HG03571 (cell line): ENCODE data around the gene TRIP13.
"Not testable (repeated sequence)": the region's sequence is repeated elsewhere in the genome, so short reads cannot be mapped to it uniquely, and the experiment has no call there.

ENCODE experiments used
- ATAC-seq: cut with Tn5 transposase; IDR thresholded peaks from one replicate; pipeline ENCODE4 v1.9.1; 2021; ENCODE audit not compliant: unreplicated experiment

The TRIP13 gene, protein sequence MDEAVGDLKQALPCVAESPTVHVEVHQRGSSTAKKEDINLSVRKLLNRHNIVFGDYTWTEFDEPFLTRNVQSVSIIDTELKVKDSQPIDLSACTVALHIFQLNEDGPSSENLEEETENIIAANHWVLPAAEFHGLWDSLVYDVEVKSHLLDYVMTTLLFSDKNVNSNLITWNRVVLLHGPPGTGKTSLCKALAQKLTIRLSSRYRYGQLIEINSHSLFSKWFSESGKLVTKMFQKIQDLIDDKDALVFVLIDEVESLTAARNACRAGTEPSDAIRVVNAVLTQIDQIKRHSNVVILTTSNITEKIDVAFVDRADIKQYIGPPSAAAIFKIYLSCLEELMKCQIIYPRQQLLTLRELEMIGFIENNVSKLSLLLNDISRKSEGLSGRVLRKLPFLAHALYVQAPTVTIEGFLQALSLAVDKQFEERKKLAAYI

DNA sequence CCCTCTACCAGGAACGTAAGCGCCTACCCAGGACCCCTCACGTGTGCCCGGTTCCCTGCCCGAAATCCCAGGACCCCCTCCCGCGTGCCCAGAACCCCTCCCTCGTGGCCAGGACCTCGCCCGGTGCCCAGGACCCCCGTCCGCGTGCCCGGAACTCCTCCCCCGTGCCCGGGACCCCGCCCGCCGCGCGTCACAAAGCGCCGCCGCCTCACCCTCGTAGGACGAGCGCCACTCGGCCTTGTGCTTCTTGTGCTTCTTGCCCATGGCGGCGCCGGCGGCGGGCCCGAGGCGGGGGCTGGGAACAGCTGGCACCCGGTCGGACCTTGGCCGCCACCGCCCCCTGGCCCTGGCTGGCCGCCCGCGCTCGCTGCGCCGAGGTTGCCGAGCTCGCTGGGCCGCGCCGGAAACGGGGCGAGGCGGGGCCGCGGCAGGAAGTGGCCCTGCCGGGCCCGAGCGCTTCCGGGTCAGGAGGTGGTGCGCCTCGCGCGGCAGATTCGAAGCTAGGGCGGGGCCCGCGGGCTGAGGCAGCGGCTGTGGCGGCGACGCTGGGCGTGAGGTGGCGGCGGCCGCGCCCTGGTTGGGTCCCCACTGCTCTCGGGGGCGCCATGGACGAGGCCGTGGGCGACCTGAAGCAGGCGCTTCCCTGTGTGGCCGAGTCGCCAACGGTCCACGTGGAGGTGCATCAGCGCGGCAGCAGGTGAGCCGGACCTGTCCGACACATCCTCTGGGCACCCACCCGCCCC lies at the start of gene TRIP13, which contains the start of gene BRD9:
TRIP13 (plus strand) TSS at position 491 of the 743 bp plus-strand sequence; CDS start at position 606, 115 bp downstream.
BRD9 (minus strand) TSS at position 408 of the 743 bp plus-strand sequence; CDS start at position 264, 144 bp downstream.
- peak; percentile 95 for ATAC-seq

- ATAC-seq = not testable (repeated sequence)
Measured at GRCh38 chr5:843371-843770, 49.3 kb upstream of the TRIP13 start.

- not testable (repeated sequence) for ATAC-seq
Measured at GRCh38 chr5:843926-844325, 48.8 kb upstream of the TRIP13 start.

DNA sequence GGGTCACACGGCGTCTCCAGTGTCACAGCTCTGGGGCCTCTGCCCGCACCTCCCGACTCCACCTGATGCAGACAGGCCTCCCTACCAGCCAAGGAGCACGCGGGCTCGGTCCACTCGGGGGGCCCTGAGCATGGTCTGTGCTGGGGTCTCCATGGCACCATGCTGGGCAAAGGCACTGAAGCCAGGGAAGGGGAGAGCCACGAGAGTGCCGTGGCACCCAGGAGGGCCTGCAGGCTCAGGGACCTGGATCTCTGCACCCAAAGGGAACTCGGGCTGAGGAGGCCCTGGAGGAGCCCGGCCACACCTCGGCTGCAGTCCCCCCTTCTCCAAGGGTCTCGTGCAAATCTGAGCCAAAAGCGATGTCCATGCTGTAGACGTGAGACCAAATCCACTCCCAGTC lies 48.3 kb upstream of the TRIP13 start:
- ATAC-seq = not testable (repeated sequence)

DNA sequence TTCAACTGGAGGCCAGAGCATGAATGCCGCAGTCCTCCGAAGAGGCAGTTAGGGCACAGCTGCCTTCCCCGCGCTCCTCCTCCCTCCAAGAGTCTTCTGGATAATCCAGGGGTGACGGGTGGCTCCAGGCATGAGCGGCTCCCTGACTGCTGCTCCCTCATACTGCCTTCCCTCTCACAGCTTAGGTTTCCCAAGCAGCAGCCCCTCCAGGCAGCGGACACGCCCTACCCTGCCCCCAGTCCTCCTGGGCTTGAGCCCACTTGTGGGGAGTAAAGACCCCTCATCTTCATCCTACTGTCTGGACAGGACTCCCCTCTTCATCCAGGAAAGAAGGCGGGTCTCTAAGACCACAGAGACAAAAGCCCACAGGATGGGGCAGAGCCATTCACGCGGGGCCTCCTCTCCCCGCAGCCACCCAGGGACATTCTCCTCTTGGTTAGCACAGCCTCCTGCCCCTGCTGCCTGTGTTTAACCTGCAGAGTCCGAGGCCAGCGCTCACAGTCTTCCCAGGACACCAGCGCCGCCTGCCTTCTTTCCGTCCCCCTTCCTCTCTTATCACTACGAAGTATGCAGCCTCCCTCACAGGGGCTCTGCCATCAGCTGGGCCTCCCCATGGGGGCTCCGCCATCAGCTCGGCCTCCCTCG lies 47.5 kb upstream of the TRIP13 start:
- not testable (repeated sequence) for ATAC-seq

DNA sequence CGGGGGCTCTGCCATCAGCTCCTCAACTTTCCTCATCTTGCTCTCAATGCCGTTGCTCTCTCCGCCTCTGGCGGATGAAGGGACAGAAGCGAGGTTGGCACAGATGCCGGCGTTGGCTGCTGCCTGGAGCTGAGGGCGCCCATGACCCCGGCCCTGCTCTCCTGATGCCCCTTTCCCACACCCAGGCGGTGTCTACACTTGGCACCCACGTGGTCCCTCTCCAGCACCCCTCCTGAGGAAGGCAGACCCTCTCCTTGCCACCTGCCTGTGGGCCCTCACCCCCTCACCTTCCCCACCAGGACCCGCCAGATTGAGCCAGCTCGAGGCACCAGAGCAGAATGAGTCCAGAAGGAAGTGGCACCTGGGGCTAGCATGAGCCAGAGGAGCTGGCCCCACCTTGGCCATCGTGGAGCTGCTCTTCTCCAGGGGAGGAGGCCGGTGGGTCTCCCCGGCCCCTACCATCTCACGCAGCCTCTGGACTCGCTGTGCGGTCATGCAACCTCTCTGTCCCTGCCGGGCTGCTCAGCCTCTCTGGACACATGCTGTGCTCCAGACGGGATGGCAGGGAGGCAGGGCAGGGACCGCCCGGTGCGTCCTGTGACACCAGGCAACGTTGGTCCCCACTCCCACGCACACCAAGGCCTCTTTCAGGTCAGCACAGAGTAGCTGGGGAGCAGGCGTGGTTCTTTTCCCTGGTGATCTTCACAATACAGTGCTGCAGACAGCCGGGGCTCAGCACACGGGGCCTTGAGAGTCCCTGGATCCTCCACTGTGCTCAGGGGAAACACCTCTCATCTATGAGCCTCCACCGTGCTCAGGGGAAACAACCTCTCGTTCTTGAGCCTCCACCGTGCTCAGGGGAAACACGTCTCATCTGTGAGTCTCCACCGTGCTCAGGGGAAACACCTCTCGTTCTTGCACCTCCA lies 46.7 kb upstream of the TRIP13 start:
- not testable (repeated sequence) for ATAC-seq

DNA sequence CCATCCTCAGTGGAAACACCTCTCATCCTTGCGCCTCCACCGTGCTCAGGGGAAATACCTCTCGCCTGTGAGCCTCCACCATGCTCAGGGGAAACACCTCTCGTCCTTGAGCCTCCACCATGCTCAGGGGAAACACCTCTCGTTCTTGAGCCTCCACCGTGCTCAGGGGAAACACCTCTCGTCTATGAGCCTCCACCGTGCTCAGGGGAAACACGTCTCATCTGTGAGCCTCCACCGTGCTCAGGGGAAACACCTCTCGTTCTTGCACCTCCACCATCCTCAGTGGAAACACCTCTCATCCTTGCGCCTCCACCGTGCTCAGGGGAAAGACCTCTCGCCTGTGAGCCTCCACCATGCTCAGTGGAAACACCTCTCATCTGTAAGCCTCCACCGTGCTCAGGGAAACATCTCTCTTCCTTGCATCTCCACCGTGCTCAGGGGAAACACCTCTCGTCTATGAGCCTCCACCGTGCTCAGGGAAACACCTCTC lies 46.0 kb upstream of the TRIP13 start:
- ATAC-seq = not testable (repeated sequence)

- not testable (repeated sequence) for ATAC-seq
Measured at GRCh38 chr5:847212-847611, 45.5 kb upstream of the TRIP13 start.

- not testable (repeated sequence) for ATAC-seq
Measured at GRCh38 chr5:847736-848135, 44.9 kb upstream of the TRIP13 start.

- no peak for ATAC-seq
Measured at GRCh38 chr5:848671-849111, 44.0 kb upstream of the TRIP13 start.

GRCh38 chr5:849651-850301 lies 42.9 kb upstream of the TRIP13 start:
- no peak for ATAC-seq

- ATAC-seq = no peak
Measured at GRCh38 chr5:850511-851006, 42.1 kb upstream of the TRIP13 start, which contains the start of gene ZDHHC11. Gene ZDHHC11, minus strand, starts transcription at chr5:850986. Its CDS starts 384 bp downstream, at chr5:850602.

- no peak for ATAC-seq
Measured at GRCh38 chr5:851076-851475, 41.6 kb upstream of the TRIP13 start.

GRCh38 chr5:851553-851952 lies 41.1 kb upstream of the TRIP13 start:
- no peak for ATAC-seq

DNA sequence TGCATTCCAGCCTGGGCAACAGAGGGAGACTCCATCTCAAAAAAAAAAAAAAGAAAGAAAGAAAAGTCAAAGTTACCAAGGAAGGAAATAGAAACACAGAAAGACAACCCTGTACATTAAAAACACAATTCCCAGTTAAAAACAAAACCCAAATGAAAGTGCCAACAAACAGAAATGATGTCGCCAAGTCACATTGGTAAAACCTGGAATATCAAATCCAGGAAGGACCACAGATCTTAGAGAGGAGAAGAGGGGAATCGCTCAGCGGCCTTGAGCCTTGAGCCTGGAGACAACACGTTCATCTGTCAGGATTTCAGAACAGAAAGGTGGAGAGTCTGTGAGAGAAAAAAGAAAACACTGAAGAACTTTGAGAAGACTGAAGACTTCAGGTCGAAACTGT lies 40.7 kb upstream of the TRIP13 start:
- no peak for ATAC-seq

DNA sequence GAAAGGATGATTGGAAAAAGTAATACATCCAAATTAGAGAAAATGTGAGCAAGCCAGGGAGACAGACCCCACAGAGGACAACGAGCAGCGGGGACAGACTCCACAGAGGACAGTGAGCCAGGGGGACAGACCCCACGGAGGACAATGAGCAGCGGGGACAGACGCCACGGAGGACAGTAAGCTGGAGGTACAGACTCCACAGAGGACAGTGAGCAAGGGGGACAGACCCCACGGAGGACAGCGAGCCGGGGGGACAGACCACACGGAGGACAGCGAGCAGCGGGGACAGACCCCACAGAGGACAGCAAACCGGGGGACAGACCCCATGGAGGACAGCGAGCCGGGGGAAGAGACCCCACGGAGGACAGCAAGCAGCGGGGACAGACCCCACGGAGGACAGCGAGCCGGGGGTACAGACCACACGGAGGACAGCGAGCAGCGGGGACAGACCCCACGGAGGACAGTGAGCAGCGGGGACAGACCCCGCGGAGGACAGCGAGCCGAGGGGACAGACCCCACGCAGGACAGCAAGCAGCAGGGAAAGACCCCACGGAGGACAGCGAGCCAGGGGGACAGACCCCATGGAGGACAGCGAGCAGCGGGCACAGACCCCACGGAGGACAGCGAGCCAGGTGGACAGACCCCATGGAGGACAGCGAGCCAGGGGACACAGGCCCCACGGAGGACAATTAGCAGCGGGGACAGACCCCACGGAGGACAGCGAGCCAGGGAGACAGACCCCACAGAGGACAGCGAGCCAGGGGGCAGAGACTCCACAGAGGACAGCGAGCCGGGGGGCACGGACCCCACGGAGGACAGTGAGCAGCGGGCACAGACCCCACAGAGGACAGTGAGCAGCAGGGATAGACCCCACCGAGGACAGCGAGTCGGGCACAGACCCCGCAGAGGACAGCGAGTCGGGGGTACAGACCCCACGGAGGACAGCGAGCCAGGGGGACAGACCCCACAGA lies 40.0 kb upstream of the TRIP13 start:
- no peak for ATAC-seq

DNA sequence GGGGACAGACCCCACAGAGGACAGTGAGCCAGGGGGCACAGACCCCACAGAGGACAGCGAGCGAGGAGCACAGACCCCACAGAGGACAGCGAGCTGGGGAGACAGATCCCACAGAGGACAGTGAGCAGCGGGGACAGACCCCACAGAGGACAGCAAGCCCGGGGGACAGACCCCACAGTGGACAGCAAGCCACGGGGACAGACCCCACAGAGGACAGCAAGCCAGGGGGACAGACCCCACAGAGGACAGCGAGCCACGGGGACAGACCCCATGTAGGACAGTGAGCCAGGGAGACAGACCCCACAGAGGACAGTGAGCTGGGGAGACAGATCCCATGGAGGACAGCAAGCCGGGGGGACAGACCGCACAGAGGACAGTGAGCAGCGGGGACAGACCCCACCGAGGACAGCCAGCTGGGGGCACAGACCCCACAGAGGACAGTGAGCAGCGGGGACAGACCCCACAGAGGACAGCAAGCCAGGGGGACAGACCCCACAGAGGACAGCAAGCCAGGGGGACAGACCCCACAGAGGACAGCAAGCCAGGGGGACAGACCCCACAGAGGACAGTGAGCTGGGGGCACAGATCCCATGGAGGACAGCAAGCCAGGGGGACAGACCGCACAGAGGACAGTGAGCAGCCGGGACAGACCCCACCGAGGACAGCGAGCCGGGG lies 39.1 kb upstream of the TRIP13 start:
- not testable (repeated sequence) for ATAC-seq

- ATAC-seq = no peak
Measured at GRCh38 chr5:854217-854616, 38.5 kb upstream of the TRIP13 start.
